Naive thymus-derived CD4-positive, alpha-beta T cell (primary cell): ENCODE measurements around the gene UBTFL1. TPM values are rescaled to one million over a fixed set of nuclear protein-coding genes. Genes with fewer than 3 reads are reported as not detected.

Experiments
- ATAC-seq: fragments of 150-1000 bp; cut with Tn5 transposase; 2 replicates; pipeline ENCODE4 v1.10.0; 2021; ENCODE audit warnings: mild to moderate bottlenecking, moderate library complexity
- CTCF ChIA-PET: fragments of 350-600 bp; sonication (Branson Sonifier 250); formaldehyde crosslinking; loops from one replicate; lab custom pipeline; 2021; ENCODE audit warnings: antibody characterized with exemption; lab: Charles Lee
- POLR2A ChIA-PET: fragments of 350-600 bp; sonication (Branson Sonifier 250); formaldehyde crosslinking; loops from one replicate; lab custom pipeline; 2021; ENCODE audit warnings: antibody characterized with exemption, inconsistent platforms; lab: Charles Lee
- DNase-seq, 9 donors: peaks; one replicate each; pipeline versions ENCODE4 v3.0.0 to v3.0.0-alpha.2; 2020 to 2022; ENCODE audit warnings: mixed read lengths in 1 of 9
- H3K27ac ChIP-seq: one replicate; pipeline ENCODE4 v1.7.0; 2013; ENCODE audit warnings: mild to moderate bottlenecking, low read depth, low read length, moderate library complexity
- H3K27me3 ChIP-seq, 2 donors: one replicate each; pipeline ENCODE4 v1.7.0; 2013; ENCODE audit warnings: low read length in 2 of 2, mild to moderate bottlenecking in 2 of 2, moderate library complexity in 2 of 2; ENCODE audit not compliant: control insufficient read depth in 2 of 2, insufficient read depth in 2 of 2
- H3K36me3 ChIP-seq, 3 experiments: 1 replicate in 2 of 3; 2 replicates in 1 of 3; pipeline ENCODE4 v1.7.0; 2013; ENCODE audit warnings: low read length in 3 of 3, mild to moderate bottlenecking in 3 of 3, moderate library complexity in 1 of 3; ENCODE audit not compliant: insufficient read depth in 3 of 3, control insufficient read depth in 2 of 3
- H3K4me1 ChIP-seq, 2 donors: one replicate each; pipeline ENCODE4 v1.7.0; 2013; ENCODE audit warnings: low read length in 2 of 2, mild to moderate bottlenecking in 2 of 2, moderate library complexity in 1 of 2; ENCODE audit not compliant: control insufficient read depth in 2 of 2, insufficient read depth in 2 of 2
- H3K4me3 ChIP-seq: 2 replicates; pipeline ENCODE4 v1.7.0; 2013; ENCODE audit warnings: mild to moderate bottlenecking, low read length
- H3K9me3 ChIP-seq, 3 experiments: 1 replicate in 2 of 3; 2 replicates in 1 of 3; pipeline ENCODE4 v1.7.0; 2013; ENCODE audit warnings: low read length in 3 of 3; ENCODE audit not compliant: control insufficient read depth in 2 of 3
- H3K27ac Mint-ChIP-seq, 9 donors: one replicate each; pipeline ENCODE4 v1.8.0; 2020 to 2022; ENCODE audit warnings: mixed read lengths in 9 of 9, mild to moderate bottlenecking in 8 of 9, moderate library complexity in 5 of 9, inconsistent platforms in 2 of 9
- H3K27me3 Mint-ChIP-seq, 5 donors: one replicate each; pipeline ENCODE4 v1.8.0; 2021 to 2022; ENCODE audit warnings: mixed read lengths in 5 of 5, mild to moderate bottlenecking in 1 of 5
- H3K36me3 Mint-ChIP-seq, 5 donors: one replicate each; pipeline ENCODE4 v1.8.0; 2020 to 2022; ENCODE audit warnings: mixed read lengths in 5 of 5, mild to moderate bottlenecking in 3 of 5, inconsistent platforms in 1 of 5
- H3K4me1 Mint-ChIP-seq, 7 donors: one replicate each; pipeline ENCODE4 v1.8.0; 2020 to 2022; ENCODE audit warnings: mixed read lengths in 7 of 7, mild to moderate bottlenecking in 3 of 7, inconsistent platforms in 1 of 7
- H3K4me3 Mint-ChIP-seq, 10 donors: one replicate each; pipeline ENCODE4 v1.8.0; 2020 to 2022; ENCODE audit warnings: mild to moderate bottlenecking in 10 of 10, mixed read lengths in 10 of 10, moderate library complexity in 6 of 10, inconsistent platforms in 2 of 10
- H3K9me3 Mint-ChIP-seq, 11 donors: one replicate each; pipeline ENCODE4 v1.8.0; 2020 to 2022; ENCODE audit warnings: mixed read lengths in 11 of 11, mild to moderate bottlenecking in 4 of 11, inconsistent platforms in 1 of 11, moderate library complexity in 1 of 11
- intact Hi-C, 2 donors: fragments of 100-400 bp; cut with micrococcal nuclease; formaldehyde crosslinking; loops; one replicate each; pipeline ENCODE4 v1.15.1; 2023
- polyA plus RNA-seq, 2 donors: library from polyadenylated mRNA; unstranded; fragments of 300-500 nt; fragmentation: Illumina TruSeq; gene quantifications; one replicate each; pipeline ENCODE4 v1.2.3, GENCODE V29; 2021
- total RNA-seq, 6 experiments: library from RNA in 5 of 6; stranded (reverse) in 5 of 6; gene quantifications; 1 replicate in 5 of 6; 2 replicates in 1 of 6; pipeline ENCODE4 v1.2.3 and lab custom pipeline; 2021 to 2026

Gene UBTFL1
- total and polyA plus RNA-seq, 7 experiments from 2014 or later: not detected

DNA sequence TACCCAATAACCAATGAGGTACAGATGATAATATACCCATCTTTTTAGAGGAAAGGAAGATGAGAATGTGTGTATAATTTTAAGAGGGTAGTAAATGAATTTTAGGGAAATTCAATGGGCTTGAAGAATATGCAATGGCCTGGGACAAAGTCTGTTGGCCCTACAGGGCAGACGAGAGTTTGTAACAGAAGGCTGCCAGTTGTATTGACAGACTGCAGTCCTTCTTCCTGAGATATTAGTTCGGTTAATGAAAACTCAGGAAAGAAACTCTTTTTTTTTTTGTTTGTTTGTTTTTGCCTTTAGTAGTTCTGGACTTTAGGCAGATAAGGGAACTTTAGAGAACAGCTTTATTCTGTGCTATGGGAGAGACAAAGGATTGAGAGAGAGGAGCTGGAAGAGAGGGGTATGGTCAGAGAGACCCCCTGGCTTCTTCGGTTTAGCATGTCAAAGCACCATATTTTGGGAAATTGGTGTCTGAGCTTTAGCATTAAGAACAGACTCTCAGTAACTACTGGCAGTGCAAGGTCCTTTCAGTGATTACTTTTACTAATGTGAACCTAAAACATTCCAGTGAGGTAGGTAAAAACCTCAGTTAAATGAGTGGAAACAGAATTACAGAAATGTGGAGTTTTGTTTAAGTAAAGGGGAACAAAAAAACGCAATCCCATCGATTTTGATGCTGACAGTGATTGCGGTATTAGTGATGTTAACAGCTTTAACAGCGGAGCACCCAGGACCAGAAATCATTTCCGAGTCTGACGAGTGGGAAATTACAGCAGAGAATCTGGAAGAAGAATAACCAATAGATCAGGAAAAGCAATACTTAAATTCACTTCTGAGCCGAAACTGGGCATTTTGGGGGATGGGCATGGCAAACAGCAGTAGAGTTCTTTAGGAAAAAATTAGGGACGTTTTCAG, 48.1 kb downstream of the UBTFL1 start:
- Histone ChIP-seq H3K27ac (no peak overlapping the region), H3K9me3 (no peaks in the 10 kb centered on the region), H3K4me1 (no peaks in the 10 kb centered on the region), H3K4me3 (no peak overlapping the region), H3K27me3 (peaks cover 0 to 15% of the 10 kb centered on the region in 2 donors), H3K36me3 (no peaks in the 10 kb centered on the region)
- POLR2A ChIA-PET: no interaction called here
- H3K4me3 Mint-ChIP-seq: peak overlapping the region; percentile 1 to 67 (median 46)
- peaks cover 0 to 3% (median 0%) of the 10 kb centered on the region in 11 donors for H3K9me3 Mint-ChIP-seq
- DNase-seq (no peak), ATAC-seq (no peak)
- H3K4me1 Mint-ChIP-seq: peaks cover 4 to 26% (median 15%) of the 10 kb centered on the region in 7 donors
- CTCF ChIA-PET: no interaction called here
- no peak overlapping the region for H3K27ac Mint-ChIP-seq
- intact Hi-C loops: no loop called here
- peaks cover 48 to 73% (median 57%) of the 10 kb centered on the region in 5 donors for H3K27me3 Mint-ChIP-seq
- peaks cover 0 to 6% (median 0%) of the 10 kb centered on the region in 5 donors for H3K36me3 Mint-ChIP-seq

DNA sequence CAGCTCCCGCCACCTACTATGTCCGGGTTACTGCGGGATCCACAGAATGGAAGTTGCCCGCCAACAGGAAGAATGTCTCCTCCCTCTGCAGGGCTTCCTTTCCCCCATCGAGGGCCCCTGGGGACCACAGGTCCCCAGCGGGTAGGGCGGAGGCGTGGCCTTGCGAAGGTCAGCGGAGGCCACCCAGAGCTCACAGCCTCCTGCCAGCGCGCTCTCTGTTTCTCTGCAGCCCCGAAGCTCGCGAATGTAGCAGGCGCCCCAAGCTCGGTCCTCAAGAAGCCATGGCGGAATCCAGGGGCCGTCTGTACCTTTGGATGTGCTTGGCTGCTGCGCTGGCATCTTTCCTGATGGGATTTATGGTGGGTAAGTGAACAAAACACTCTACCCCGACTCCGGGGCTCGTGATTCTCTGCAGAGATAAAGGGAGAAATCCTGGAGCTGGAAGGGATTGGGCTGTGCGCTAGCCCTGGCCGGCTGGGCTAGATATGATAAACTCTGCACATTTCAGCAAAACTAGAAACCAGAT, 48.8 kb downstream of the UBTFL1 start, which contains the start of gene NAALAD2:
TSS of gene NAALAD2 (plus strand) at position 186 of the 526 bp plus-strand sequence. CDS start at position 282, 96 bp downstream.
- Histone ChIP-seq H3K9me3 (no peaks in the 10 kb centered on the region), H3K4me3 (peak within 1 kb of the TSS; percentile 15), H3K36me3 (no peaks in the 10 kb centered on the region), H3K27ac (no peak within 1 kb of the TSS), H3K27me3 (peaks cover 0 to 15% of the 10 kb centered on the region in 2 donors), H3K4me1 (no peaks in the 10 kb centered on the region)
- intact Hi-C loops: no loop called here
- CTCF ChIA-PET: no interaction called here
- Mint-ChIP-seq H3K9me3 (peaks cover 0 to 3% (median 0%) of the 10 kb centered on the region in 11 donors), H3K27me3 (peaks cover 48 to 76% (median 60%) of the 10 kb centered on the region in 5 donors), H3K27ac (no peak within 1 kb of the TSS), H3K4me1 (peaks cover 4 to 26% (median 15%) of the 10 kb centered on the region in 7 donors), H3K4me3 (peak within 1 kb of the TSS; percentile 1 to 67 (median 49)), H3K36me3 (peaks cover 0 to 6% (median 0%) of the 10 kb centered on the region in 5 donors)
- POLR2A ChIA-PET: no interaction called here
- DNase-seq (no peak), ATAC-seq (no peak)

DNA sequence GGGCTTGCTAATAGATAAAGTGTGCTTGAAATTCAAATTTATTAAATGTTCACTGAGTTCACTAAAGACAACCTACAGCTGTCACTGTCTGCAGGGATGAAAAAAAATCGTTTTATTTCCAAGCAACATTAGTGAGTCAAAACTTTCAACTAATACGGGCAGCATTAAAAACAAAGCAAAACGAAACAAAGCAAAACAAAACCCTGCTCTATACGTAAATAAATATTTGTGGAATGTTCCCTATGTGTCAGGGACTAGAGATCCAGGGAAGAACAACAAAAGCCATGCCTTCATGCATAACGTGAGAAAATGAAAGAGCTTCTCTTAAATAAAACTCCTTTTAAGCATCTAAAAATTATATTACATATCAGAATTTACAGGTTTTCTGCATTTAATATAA, 49.3 kb downstream of the UBTFL1 start:
- peaks cover 48 to 74% (median 61%) of the 10 kb centered on the region in 5 donors for H3K27me3 Mint-ChIP-seq
- Histone ChIP-seq H3K27ac (no peak overlapping the region), H3K27me3 (peaks cover 0 to 15% of the 10 kb centered on the region in 2 donors), H3K4me1 (no peaks in the 10 kb centered on the region), H3K9me3 (no peaks in the 10 kb centered on the region), H3K4me3 (no peak overlapping the region), H3K36me3 (no peaks in the 10 kb centered on the region)
- H3K27ac Mint-ChIP-seq: no peak overlapping the region
- peaks cover 4 to 26% (median 15%) of the 10 kb centered on the region in 7 donors for H3K4me1 Mint-ChIP-seq
- ChIA-PET CTCF (no interaction called here), POLR2A (no interaction called here)
- DNase-seq (no peak), ATAC-seq (no peak)
- peak overlapping the region in 8 of 10 donors; percentile 21 to 67 (median 51) for H3K4me3 Mint-ChIP-seq
- peaks cover 0 to 6% (median 0%) of the 10 kb centered on the region in 5 donors for H3K36me3 Mint-ChIP-seq
- H3K9me3 Mint-ChIP-seq: peaks cover 0 to 3% (median 0%) of the 10 kb centered on the region in 11 donors
- intact Hi-C loops: no loop called here

Other genes starting within 250 kb of the UBTFL1 start
- not detected for gene TRIM64B, start 207.5 kb upstream of the UBTFL1 start, total RNA-seq
- gene TRIM64B, start 207.5 kb upstream of the UBTFL1 start, polyA plus RNA-seq: not detected
- not detected for gene TRIM49D1, start 163.7 kb upstream of the UBTFL1 start, total RNA-seq
- gene TRIM49D1, start 163.7 kb upstream of the UBTFL1 start, polyA plus RNA-seq: not detected
- gene TRIM49D2, start 161.9 kb upstream of the UBTFL1 start, total RNA-seq: not detected
- not detected for gene TRIM49D2, start 161.9 kb upstream of the UBTFL1 start, polyA plus RNA-seq
- gene TRIM64, start 119.9 kb upstream of the UBTFL1 start, total RNA-seq: not detected
- not detected for gene TRIM64, start 119.9 kb upstream of the UBTFL1 start, polyA plus RNA-seq
- not detected for gene TRIM49C, start 54.8 kb upstream of the UBTFL1 start, total RNA-seq
- gene TRIM49C, start 54.8 kb upstream of the UBTFL1 start, polyA plus RNA-seq: not detected
- not detected for gene NAALAD2, start 48.7 kb downstream of the UBTFL1 start, total RNA-seq
- gene NAALAD2, start 48.7 kb downstream of the UBTFL1 start, polyA plus RNA-seq: not detected
- 10 to 100 TPM; 64.0 to 77.3 (median 66.5) TPM for gene CHORDC1, start 137.1 kb downstream of the UBTFL1 start, total RNA-seq
- 10 to 100 TPM; 16.6 to 28.3 TPM for gene CHORDC1, start 137.1 kb downstream of the UBTFL1 start, polyA plus RNA-seq